Muscle of back (tissue), 11 donors: ENCODE measurements around the gene SENP1. TPM values are rescaled to one million over a fixed set of nuclear protein-coding genes. Genes with fewer than 3 reads are reported as not detected.

Source experiments
- DNase-seq, 3 donors: peaks; one replicate each; pipeline versions ENCODE4 v3.0.0 to v3.0.0-alpha.2; 2013
- polyA plus RNA-seq, 10 donors: library from polyadenylated mRNA; unstranded; fragments of 120-200 nt; gene quantifications; one replicate each; pipeline ENCODE4 v1.2.1, GENCODE V29; 2013; ENCODE audit not compliant: insufficient read length in 10 of 10

Gene SENP1
- polyA plus RNA-seq, 10 donors: 12.2 to 20.5 (median 16.1) TPM

DNA sequence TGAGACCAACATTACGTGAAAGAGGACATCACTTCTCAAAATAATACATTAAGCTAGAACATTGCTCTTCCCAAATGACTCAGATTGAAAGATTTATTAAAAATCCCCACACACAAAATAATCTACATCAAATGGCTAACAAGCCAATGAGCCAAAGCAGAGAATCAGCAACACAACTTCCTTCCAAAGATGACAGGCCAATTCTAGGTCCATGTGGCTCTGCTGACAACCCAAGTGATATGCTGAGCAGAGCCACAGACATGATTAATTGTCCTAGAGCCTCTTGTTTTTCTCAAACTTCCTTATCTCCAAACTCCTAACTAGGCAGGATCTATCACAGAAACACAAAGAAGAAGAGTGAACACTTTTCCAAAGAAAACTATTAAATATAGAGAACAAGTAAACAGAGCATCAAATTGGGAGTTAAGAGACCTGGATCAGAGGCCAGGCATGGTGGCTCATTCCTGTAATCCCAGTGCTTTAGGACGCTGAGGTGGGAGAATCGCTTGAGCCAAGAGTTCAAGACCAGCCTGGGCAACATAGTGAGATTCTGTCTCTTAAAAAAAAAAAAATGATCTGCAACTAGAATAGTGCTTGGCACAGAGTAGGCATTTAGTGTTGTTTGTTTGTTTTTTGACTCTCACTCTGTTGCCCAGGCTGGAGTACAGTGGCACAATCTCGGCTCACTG lies 38.5 kb downstream of the SENP1 start:
- DNase-seq: no peak

- DNase-seq: no peak
Measured at GRCh38 chr12:48065041-48065440, 40.8 kb downstream of the SENP1 start.

DNA sequence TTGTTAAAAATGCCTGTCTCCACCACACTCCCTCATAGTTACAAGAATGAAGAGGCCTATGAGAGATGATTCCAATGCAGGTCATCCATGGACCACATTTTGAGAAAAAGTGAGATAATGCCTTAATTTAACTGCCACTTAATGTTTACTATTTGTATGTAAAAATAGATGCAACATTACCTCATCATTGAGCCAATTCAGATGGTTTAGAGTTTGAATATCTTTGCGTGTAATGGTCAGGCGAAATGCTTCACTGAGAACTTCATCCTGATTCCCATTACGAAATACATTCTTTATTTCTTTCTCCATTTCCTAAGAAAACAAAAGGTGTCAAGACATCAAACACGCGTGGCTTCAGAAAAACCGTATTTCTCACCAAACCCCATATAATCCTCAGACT lies 42.3 kb downstream of the SENP1 start:
- no peak for DNase-seq

GRCh38 chr12:48061938-48062719 lies 43.8 kb downstream of the SENP1 start:
- peak in 2 of 3 donors; percentile 31 to 38 for DNase-seq

DNA sequence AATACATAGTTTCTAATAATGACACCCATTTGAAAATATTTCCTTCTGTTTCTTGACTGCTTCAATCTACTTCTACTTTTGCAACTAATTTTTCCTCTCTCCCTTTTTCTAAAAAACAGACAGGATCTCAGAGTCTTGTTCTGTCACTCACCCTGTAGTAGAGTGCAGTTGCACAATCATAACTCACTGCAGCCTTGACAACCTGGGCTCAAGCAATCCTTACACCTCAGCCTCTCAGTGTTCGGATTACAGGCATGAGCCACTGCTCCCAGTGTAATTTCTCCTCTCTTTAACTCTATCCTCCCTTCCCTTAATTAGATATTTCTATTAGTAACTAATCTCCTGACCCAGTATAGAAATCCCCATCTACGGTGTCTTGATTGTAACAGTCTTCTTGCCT lies 45.4 kb downstream of the SENP1 start:
- DNase-seq: no peak

GRCh38 chr12:48058771-48059170 lies 47.1 kb downstream of the SENP1 start:
- DNase-seq: no peak

DNA sequence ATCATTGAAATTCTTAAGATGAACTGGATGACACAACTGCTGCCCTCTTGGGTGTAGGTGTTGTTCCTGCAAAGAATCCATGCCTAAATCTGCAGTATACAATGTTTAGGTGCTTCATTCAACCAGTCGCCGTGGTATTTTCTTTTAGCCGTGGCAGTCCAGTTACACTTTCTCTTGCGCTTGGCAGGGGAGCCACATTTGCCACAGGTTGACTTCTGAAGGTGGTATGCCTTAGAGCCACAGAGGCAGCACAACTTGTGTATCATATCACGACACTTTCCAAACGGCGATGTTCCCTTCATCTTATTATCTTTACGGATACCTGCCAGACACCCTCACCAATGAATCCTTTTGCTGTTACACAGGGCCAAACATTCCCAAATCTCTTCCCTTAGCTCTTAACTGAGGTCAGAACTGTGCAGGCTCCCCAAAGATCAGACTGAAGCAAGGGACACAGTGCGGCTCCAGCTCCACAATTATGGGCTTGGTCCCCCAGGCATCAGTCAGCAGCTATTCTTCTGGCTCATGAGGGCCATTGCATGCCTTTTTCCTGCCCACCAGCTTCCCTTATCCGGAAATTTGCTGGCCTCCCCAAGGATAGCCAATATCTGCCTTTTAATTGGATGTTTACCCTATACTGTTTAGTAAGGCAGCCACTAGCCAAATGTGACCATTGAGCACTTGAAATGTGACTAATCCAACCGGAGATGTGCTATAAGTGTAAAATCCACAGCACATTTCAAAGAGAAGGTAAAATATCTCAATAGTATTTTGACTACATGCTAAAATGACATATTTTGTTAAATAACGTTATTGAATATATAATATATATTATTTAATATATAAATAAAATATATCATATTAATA lies 50.7 kb downstream of the SENP1 start:
- no peak for DNase-seq

- DNase-seq: no peak
Measured at GRCh38 chr12:48053883-48054282, 52.0 kb downstream of the SENP1 start.

GRCh38 chr12:48053122-48053521 lies 52.8 kb downstream of the SENP1 start:
- DNase-seq: no peak

DNA sequence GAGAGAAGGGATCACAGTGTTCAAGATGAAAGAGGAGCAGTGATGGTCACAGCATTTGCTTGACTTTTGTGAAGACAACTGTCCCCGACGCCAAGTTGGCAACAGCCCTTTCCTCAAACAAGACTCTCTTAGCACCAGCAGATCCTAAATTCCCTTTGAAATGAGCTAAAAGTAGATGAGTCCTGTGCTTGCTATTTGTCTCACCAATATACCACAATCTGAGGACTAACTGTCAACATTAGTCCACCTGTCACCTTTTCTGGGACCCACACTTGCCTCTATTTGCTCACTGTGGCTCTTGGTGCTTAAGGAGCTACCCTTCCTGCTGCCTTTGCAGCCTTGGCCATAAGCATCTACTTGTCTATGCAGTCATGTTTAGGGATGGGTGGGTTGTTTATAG lies 54.2 kb downstream of the SENP1 start:
- DNase-seq: no peak

- DNase-seq: no peak
Measured at GRCh38 chr12:48050174-48050573, 55.7 kb downstream of the SENP1 start.

- no peak for DNase-seq
Measured at GRCh38 chr12:48045965-48046518, 59.8 kb downstream of the SENP1 start.

DNA sequence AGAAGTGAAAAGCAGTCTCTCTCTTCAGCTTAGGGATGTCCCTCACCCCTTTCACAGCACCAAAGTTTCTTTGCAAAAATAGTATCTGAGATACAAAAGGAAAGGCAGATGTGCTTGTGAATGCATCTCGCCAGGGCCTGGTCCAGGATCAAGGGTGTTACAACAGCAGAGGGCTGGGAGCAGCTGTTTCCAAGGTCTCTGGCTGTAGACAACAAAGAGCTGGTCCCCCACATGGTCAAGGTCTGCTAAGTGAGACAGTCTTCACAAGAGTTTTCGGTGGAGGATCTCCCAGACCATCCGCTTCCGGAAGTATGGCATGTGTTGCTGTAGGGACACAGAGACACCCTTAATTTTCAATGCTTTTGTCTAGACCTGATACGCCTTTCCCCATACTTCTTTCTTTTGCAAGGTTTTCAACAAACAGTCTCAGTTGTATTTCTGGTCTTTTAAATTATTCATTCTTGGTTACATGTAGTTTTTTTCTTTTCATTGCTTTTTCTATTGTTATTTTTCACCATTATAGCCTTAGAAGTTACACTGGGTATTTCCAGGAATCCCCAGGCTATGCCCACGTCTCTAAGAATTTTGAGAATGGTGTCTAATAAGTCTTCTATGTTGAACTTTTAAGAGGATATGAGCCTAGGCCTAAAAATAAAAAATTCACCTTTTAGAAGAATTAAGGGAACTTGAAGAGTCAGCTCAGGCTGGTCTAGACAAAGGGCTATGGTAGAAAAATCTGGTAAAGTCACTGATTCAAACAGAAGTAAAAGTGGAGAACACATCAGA lies 60.6 kb downstream of the SENP1 start:
- no peak for DNase-seq

GRCh38 chr12:48044396-48044795 lies 61.5 kb downstream of the SENP1 start:
- DNase-seq: no peak

DNA sequence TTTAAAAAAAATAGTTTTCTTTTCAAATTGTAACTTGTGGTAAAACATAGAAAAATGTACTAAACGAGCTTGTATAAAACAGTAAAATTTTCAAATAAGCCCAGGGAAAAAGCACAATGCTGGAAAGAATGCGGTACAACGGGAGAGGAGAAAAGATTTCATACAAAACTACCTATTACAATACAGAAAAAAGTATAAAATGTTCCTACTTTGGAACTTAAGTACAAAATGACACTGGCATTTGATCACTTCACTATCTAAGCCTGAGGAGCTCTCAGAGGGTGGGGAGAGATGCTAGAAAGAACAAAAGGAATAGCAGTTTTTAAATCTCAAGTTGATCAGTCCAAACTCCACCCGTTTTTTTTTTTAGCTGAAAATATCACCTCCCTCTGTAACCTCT lies 62.1 kb downstream of the SENP1 start:
- no peak for DNase-seq

GRCh38 chr12:48041591-48042423 lies 64.1 kb downstream of the SENP1 start:
- no peak for DNase-seq

- DNase-seq: no peak
Measured at GRCh38 chr12:48040354-48040753, 65.5 kb downstream of the SENP1 start.

DNA sequence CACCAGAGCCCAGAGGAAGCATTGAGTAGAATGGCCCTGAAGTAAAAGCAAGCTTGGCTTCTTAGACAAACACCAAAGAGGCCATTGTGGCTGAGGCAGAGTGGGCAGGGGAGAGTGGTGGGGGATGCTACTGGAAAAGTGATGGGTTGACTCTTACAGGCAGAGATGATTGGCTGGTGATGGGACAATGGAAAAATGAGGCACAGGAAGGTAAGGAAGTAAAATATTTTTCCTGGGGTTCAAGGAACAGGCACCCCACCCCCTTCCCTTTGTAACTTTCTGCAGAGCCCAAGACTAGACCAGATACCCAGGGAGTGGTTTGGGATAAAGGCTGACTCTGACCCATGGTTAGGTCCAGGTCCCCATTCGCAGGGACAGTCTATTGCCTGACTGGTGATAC lies 66.7 kb downstream of the SENP1 start:
- DNase-seq: no peak

GRCh38 chr12:48038085-48038484 lies 67.8 kb downstream of the SENP1 start:
- peak in 2 of 3 donors; percentile 4 to 9 for DNase-seq

DNA sequence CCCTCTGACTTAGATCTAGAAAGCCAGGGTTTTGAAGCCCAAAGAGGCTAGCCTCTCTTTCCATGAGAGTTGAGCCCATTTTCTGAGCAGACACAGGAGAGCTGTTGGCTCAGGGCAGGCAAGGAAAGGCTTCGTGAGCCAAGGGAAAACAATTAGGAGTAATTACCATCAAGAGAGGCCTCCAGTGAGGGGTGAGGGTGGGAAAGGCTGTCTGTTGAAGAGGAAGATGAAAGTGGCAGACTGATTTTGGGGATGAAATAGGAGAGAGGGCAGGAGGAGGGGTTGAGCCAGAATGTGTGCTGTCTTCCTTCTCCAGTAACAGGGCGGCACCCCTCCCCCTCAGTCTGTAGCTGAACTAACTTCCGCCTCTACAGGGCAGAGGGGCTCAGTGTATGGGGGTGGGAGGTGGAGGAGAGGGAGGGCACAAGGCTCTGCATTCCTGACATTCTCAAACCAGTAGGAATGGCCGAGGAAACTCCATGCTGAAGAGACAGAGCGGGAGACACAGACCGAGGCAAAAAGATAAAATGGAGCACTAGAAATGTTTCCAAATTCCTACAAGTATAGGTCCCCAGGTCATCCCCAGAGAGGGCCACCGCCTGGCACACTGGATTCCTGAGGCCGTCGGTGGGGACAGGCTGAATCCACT lies 68.5 kb downstream of the SENP1 start:
- peak in 2 of 3 donors; percentile 39 to 43 for DNase-seq
